Measurements from ENCODE around the gene MVB12B.
"Not testable (repeated sequence)": the region's sequence is repeated elsewhere in the genome, so short reads cannot be mapped to it uniquely, and the experiment has no call there.

MVB12B gene

DNA sequence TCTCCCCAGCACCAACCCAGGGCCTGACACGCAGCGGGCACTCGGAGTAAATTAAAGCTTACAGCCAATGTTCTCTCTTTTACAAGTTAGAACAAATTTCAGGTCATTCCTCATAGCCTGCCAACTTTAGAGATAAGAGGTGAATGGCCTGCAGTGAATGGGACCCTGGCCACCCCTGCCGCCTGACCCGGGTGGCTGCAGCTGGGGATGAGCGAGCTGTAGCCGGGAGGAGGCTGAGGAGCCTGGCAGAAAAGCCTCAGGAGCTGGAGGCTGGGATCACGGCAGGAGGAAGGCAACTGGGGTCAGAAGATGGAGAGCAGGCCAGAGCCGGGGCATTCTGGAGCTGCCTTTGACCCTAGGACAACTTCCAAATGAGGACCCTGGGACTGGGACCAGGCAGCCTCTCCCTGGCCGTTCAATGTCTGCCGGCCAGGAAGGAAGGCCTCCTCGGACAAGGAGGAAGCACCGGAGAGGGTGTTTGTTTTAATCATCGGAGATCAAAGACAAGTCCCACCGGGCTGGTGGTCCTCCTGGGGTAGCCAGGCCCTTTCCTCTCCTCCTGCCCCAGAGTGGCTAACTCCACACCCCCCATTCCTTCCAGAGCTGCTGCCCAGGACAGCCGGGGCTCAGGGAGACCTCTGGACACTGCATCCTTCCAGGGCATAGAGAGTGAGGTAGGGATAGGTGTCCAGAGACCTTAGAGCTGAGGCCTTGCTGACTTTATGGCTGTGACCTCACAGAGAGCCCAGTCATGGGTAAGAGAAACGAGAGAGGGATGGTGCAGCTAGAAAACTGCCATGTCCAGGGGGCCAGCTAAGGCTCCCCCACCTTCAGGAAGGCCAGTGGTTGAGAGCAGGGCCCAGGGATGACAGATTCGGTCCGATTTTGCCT is 199.8 kb downstream of the MVB12B start:
- DNase-seq, result no peak

DNA sequence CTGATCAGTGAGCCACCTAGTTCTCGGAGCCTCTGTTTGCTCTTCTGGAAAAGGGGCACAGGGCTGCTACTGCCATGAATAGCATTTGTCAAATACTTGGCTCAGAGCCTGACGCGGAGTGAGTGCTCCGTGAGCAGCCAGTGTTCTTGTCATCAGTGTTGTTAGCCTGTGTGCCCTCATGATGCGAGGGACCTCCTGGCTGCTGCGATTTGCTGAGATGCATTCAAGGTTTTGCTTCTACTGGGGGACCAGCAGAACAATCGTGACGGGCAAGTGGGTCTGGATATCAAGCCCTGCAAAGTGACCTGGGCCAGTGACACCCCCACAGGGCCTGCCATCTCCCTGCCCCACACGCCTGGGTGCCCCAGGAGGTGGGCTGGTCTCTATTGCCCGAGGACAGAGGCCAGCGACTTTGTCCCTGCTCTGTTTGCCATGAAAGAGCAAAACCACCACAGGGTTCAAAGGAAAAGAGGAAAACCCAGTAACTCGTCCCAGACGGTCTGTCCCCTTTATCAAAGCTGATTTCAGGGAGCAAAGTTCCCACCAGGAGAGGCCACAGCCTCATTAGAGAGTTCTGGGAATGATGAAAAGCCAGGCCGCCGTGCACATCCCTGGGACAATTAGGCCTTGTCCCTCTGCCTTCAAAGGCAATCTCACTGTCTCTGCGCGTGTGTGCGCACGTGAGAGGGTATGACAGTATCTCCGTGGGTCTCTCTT is 200.6 kb downstream of the MVB12B start:
- no peak for DNase-seq

DNA sequence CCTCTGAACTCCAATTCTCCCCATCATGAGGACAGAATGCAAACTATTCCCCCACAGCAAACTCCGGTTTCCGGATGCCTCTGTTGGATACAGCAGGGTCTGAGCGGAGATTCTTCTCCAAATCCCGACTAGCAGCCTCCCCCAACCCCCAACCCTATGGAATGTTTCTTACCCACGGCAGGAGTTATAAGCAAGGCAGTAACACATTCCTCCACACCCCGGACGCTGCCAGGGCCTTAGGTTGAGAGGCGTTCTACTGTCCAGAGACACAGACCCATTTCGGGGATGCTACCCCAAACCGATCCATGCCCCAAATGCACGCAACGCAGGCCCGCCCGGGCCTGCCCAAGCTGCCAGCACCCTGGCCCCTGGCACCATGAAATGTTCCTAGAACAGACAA is 201.5 kb downstream of the MVB12B start:
- no peak for DNase-seq

DNA sequence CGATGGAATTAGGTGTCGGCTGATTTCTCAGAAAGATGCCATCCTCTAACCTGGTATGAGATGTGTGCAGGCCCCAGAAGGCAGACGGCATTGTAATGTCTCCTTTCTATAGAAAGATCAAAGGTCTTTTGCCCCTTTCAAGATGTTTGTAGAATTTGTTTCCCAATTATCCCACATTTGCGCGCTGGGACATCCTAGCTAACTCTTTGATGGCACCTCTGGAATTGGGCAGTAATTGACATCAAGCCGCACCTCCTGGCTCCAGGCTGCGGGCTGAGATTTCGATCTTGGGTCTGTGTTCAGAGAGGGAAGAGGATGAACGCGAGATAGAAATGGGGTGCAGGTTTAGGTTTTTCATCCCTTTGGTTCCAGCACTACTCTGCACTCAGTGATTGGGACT is 202.3 kb downstream of the MVB12B start:
- no peak for DNase-seq

DNA sequence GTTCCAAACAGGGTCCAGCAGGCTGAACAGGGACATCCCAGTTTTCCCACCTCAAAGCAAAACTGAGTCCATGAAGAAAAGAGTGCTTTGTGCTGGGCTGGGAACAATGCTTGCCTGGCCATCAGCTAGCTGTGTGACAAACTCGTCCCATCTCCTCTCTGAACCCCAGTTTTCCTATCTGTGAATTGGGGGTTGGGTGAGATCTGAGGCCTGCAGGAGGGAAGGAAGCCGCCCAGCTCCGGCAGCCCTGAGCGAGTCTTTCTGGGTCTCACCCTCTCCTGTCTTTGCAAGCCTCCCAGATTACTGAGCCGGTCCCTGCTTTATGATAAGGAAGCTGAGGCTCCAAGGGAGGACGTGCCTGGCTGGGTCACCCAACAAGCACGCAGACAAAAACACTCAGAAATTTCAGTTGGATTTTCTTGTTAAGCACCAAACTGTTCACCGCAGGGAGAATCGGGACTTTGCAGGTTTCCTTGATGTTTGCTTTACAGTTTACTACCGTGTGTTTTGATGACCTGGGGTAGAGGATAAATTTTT is 204.5 kb downstream of the MVB12B start:
- DNase-seq, result no peak

DNA sequence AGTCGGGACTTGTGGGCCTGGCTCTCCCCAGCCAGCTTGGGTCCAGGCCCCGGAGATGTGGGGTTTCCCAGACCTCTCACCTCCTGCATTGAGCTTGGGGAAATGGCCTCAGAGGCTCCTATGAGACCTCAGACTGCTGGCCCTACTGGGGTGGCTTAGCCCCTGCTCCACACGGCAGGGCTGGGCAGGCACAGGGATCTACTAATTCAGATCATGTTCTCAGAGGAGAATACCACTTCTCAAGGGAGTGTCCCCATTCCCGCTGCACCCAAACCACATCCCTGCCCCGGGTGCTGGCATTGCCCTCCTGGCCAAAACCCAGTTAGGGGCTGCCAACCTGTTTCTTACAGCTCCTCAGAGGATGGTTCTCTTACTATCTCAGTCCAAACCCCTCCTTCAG is 205.0 kb downstream of the MVB12B start:
- no peak for DNase-seq

DNA sequence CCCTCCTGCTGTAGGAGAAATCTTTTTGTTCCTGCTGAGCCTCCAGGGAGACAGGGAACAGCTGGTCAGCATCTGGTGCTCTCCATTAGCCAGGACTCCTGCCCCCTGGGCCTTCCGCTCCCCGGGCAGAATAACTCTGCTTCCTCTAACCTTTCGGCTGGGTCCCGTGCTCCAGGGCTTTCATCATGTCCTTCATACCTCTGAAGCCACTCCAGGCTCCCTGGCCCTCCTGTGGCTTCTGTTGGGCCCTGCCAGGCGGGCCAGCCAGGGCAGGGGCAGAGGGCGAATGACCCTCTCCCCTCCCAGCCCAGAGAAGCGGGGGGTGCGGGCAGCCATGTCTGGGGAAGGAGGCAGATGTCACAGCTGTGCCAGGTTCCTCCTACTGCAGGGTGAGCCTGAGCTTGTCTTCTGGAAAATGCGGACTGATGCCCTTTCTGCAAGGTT is 205.4 kb downstream of the MVB12B start:
- DNase-seq, result no peak

DNA sequence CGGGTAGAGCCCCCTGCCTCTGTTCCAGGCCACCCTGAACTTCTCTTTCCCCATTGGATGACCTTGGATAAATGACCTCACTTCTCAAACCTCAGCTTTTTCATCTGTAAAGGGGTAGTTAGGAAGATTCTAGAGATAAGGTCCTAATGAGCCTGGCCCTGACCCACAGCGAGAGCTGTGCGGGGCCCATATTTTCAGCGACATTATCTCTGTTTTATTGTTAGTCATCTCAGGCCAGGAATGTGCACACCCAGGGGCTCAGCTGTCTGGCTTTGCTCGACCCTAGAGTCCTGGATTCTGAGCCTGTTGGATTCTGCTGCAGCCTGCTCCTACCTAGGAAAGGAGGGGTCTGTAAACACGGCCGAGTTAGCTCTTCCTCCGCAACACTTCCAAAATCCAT is 205.9 kb downstream of the MVB12B start:
- DNase-seq, result no peak

DNA sequence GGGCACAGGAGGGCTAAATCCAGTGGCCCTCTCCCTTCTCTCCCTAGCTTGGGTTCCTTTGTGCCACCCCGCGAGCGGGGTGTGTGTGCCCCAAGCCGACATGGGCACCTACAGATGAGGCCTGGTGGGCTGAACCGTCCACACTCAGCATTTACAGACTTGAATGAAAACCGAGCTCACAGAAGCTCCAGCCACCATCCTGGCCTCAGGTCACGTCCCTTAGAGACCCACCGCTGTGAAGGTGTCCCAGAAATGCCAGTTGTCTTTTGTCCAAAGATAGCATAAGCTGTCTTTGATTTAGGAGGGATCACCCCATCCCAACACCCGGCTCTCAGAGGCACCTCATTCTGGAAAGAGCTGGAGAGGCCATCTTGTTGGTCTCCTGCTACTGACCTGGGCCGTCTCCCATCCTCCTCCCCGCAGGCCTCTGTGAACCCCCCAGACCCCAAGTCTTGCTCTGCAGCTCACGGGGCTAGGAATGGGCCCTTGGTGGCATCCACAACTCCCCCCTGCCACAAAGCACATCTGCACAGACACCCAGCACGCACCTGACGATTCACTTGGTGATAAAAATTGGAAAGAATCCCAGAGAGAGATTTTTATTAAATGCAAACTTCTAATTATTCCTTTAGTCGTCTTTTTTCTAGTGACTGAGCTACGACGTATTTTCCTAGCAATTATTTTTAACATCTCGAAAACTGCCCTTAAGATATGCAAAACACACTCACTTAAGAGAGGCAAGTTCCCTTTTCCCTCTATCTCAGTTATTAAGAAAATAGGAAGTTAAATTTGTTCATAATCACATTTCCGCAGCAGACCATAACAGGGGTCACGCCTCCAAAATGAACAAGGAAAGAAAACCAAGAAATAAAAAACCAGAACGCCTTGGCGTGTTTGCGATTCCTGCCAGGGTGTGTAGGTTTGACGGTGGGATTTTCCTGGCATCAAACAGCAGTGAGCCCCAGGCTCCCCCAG is 206.6 kb downstream of the MVB12B start:
- DNase-seq, result no peak

DNA sequence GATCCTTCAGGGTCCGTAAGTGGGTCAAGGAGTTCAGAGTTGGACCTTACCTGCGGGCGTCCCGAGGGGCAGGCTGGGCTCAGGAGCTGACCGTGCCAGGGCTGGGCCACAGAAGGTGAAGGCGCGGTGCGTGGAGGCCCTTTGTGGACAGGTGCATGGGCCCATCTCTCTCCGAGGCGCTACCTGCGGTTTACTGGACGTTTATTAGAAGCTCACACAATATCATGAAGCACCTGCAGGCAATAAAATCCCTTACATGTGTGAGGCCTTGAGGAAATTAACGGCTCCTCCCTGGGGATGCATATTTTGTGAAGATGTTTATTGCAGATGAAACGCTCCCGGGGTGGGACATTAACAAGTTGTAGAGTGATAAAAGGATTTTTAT is 207.3 kb downstream of the MVB12B start:
- DNase-seq, result no peak

DNA sequence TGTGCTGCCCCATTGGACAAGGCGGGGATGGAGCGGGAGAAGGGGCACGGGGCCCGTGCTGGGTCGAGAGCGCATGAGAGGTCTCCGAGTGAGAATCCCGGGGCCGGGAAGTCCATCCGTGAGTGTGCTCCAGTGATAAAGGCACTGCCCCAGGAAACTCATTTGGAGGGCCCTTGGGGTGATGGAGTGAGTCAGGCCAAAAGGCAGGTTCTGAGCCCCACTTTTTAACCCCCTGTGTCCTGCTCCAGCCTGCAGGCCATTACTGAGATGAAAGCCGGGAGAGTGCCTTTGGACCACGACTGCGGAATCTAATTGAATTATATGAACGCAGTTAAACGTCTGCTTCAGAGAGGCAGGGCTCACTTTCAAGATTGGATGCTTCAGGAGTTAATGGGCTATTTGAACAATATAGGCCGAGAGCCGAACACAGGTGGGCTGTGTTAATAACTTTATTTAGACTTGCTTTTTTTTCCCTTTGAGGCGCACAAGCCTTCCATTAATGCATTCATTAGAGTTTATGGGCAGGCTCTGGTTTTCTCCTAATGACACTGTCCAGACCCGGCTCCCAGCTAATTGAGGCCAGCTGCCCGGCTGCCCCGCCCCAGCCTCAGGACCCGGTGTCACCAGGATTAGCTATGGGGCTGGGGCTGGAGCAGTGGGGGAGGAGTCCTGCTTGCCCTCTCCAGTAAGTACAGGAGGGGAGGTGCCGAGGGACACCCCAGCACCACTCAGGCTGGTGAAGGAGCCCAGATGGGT is 208.0 kb downstream of the MVB12B start:
- no peak for DNase-seq

DNA sequence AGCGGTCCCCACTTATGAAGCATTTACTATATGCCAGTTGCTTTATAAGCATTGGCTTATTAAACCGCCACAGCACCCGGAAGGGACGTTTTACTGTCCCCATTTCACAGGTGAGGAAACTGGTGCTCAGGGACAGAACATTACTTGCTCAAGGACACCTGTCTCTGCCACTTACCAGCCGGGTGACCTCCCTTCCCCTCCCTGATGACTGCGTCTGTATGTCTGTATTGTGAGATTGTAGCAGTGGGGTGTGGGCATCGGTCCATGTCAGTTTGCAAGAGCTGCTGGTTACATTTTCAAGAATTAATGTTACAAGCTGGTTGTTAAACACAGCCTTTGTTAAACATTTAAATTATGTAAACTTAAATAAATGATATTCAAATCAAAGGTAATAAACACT is 209.5 kb downstream of the MVB12B start:
- DNase-seq, result no peak

DNA sequence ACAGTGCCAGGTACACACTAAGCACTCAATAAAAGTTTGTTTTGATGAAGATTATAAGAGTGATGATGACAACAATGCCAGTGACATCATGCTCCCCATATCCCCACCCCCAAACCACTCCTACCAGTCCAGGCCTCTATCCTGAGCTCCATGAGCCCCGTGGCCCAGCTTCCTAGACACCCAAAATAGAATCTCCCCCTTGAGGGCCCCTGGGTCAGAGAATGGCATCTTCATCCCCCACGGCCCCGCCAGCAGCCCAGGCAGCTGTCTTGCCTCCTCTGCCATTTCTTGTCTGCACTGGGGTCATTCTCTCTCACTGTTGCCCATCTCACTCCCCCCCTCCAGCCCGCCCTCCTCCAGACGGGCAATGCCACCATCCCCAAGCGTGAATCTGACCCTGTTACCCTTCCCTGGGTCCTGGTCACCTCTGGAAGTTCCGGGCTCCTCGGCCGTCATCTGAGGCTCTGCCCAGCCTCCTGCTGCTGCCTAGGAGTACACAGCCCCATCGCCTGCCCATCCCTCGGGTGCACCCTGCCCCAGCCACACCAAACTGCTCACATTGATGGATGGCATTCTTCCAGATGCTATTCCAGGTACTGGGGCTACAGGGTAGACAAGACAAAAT is 210.3 kb downstream of the MVB12B start:
- DNase-seq, result no peak

DNA sequence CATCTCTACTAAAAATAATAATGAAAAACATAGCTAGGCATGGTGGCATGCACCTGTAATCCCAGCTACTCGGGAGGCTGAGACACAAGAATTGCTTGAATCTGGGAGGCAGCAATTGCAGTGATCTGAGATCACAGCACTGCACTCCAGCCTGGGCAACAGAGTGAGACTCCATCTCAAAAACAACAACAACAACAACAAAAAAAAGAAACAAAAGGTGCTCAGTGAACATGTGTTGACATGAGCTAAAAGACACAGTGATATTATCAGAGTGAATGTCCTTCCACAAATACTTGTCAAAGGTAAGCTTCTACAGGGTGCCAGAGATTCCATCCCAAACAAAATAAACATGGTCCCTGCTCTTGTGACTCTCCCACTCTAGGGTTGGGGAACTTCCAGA is 211.9 kb downstream of the MVB12B start:
- DNase-seq, result no peak

DNA sequence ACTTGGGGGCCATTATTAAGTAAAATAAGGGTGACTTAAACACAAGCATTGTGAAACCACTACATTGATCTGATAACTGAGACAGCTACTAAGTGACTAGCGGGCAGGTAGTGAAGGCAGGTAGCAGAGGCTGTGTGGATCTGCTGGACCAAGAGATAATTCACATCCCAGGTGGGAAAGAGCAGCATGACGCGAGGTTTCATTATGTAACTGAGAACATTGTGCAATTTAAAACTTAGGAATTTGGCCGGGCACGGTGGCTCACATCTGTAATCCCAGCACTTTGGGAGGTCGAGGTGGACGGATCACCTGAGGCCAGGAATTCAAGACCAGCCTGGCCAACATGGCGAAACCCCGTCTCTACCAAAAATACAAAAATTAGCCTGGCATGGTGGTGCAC is 213.8 kb downstream of the MVB12B start:
- not testable (repeated sequence) for DNase-seq

DNA sequence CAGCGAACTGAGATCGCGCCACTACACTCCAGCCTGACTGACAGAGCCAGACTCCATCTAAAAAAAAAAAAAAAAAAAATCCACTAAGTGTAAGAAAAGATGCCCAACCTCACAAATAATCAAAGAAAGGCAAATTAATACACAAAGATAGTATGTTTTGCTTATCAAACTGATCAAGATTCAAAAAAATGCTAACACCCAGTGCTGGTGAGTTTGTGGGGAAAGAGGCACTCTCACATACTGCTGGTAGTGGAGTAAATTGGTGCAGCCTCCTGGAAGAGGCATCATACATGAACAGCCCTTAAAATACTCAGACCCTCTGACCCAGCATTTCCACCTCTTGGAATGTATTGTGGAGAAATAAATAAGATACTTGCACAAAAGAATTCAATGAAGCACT is 216.9 kb downstream of the MVB12B start:
- DNase-seq, result no peak

DNA sequence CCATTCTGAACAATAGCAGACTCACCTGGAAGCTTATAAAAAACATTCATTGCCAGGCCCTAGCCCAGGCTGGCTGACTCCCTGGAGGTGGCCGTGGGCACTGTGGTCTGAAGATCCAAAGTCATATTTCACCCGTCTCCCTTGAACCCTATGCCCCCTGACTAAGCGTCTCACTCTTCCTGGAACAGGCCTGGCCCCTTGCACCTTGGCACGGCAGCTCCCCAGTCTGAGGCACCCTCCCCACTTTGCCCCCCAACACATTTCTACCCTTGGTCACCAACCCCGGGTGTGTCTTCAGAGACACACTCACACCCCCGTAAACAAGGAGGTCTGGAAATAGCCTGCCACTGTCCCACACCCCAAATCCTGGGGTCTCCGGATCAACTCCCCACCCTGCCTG is 218.5 kb downstream of the MVB12B start:
- no peak for DNase-seq

DNA sequence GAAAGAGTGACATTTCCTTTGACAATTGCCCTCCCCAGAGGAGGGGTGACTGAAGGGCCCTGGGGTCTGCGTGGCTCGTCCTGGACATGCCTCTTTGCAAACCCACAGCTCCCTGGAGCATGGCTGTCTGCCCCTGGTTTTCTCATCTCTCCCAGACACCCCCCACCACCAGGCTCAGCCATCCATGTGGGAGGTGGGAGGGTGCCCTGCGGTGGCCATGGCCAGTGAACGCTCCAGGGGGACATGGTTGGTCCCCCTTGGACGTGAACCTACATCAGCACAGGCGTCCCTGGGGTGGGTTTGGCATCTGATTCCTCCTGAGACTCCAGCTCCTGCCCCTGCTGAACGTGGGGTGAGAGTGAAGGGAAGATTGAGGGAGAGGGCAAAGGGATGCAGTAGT is 219.4 kb downstream of the MVB12B start:
- no peak for DNase-seq

DNA sequence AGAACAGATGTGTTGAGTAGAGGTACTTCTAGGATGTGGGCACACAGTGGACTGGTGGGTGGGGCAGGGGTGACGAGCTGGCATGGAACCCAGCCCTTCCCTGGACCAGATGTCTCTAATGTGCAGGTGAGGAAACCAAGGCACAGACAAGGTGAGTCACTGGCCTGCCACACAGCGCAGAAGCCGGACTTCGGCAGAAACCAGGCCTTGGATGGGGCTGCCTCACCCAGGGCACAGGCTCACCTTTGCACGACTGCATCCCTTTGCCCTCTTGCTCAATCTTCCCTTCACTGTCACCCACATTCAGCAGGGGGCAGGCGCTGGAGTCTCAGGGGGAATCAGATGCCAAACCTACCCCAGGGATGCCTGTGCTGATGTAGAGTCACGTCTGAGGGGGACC is 221.7 kb downstream of the MVB12B start:
- no peak for DNase-seq

DNA sequence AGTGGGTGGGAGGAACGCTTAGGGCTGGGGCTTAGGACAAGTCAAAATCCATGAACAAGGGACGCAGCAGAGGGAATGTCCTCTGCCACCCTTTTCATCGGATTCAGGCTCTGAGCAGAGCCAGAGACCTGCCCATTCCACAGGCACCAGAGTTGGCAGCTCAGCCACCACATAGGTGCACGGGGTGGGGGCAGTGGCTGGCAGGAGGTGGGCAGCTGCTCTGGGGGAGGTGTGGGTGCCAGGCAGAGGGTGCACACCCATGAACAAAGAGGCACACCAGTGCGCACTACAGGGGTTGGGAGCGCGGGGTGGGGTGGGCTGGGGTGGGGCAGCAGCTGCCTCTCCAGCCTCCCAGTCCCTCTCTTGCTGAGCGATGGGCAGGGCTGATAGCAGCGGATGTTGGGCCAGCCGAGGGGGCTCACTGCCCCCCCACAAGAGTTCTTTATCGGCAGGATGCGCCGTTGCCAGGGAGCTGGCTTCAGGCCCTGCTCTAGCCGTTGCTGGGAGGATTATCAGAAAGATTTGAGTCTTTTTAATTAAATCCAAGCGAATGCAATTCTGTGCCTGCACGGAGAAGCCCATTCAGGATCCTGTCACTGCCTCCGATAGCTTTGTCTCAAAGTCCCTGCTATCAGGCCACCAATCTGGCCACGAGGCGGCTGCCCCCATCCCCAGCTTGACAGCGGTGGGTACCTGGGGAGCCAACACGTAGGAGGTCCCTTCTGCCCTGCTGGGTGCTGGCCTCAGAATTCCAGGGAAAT is 222.8 kb downstream of the MVB12B start:
- DNase-seq, result no peak

DNA sequence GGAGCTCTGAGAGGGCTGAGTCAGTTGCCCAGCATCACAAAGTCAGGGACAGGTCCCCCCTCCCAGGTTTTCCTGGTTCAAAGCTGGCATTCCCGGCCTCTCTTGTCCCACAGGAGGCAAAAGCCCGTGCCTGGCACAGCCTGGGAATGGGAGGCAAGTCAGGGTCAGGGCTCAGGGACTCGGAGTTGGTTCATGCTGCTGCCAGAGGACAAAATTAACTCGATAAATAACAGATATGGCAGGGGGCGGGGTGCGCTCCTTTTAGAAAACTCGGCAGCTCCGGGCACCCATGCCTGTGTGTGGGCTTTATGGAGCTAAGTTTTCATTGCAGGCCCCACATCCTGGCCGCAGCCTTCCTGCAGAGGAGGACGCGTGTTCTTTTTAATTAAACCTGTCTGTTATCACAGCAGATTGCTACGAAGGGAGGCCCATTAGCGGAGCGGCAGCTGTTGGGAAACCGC is 224.3 kb downstream of the MVB12B start:
- no peak for DNase-seq

All from CD4-positive, alpha-beta T cell treated with Interleukin-12 subunit alpha and Interleukin-12 subunit beta, for 1 hour (primary cell).